Measurements from ENCODE around the gene ACSL5.

Gene ACSL5

GRCh38 chr10:112407696-112408095, 33.8 kb downstream of the ACSL5 start:
- H3K4me2 ChIP-seq (ENCODE audit: low read length), result no peak overlapping the region
- H3K79me2 ChIP-seq (ENCODE audit: low read length), result no peaks in the 10 kb centered on the region
- H3K27me3 ChIP-seq (ENCODE audit: low read depth, low read length), result no peaks in the 10 kb centered on the region
- no peaks in the 10 kb centered on the region for H3K9me3 ChIP-seq (ENCODE audit: insufficient read depth, low read length)
- no peak overlapping the region for H3K27ac ChIP-seq (ENCODE audit: low read length)
- TF ChIP-seq CTCF (IDR thresholded peaks at IDR 0.05; ENCODE audit: low read depth, low read length), result no peak
- TF ChIP-seq EZH2phosphoT487 (IDR thresholded peaks at IDR 0.05; ENCODE audit: low read depth), result no peak
- no peaks in the 10 kb centered on the region for H3K4me1 ChIP-seq (ENCODE audit: low read length)
- H3K9ac ChIP-seq (ENCODE audit: low read length), result no peak overlapping the region
- no peak overlapping the region for H3K4me3 ChIP-seq (ENCODE audit: low read length)
- H2AFZ ChIP-seq (ENCODE audit: low read depth, low read length), result no peak overlapping the region
- H4K20me1 ChIP-seq (ENCODE audit: insufficient read depth, low read length), result no peaks in the 10 kb centered on the region
- H3K36me3 ChIP-seq (replicated peaks; ENCODE audit: low read depth, low read length), result peaks cover 16% of the 10 kb centered on the region

DNA sequence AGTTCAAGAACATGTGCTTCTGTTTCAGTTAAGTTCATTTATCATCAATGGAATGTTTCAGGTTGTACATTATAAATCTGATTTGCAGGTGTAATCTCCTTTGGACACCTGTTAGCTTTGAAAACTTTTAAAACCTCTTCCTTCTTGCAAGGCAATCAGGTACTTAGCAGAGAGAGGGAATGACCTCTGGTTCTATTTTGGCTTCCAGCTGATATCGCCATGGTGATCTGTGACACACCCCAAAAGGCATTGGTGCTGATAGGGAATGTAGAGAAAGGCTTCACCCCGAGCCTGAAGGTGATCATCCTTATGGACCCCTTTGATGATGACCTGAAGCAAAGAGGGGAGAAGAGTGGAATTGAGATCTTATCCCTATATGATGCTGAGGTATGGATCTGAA, 35.4 kb downstream of the ACSL5 start:
- Histone ChIP-seq H3K9ac (ENCODE audit: low read length) (no peak overlapping the region), H3K79me2 (ENCODE audit: low read length) (no peaks in the 10 kb centered on the region), H3K4me3 (ENCODE audit: low read length) (no peak overlapping the region), H3K4me2 (ENCODE audit: low read length) (no peak overlapping the region), H3K27me3 (ENCODE audit: low read depth, low read length) (no peaks in the 10 kb centered on the region), H4K20me1 (ENCODE audit: insufficient read depth, low read length) (no peaks in the 10 kb centered on the region), H3K9me3 (ENCODE audit: insufficient read depth, low read length) (no peaks in the 10 kb centered on the region), H3K27ac (ENCODE audit: low read length) (no peak overlapping the region), H2AFZ (ENCODE audit: low read depth, low read length) (no peak overlapping the region), H3K36me3 (replicated peaks; ENCODE audit: low read depth, low read length) (peaks cover 14% of the 10 kb centered on the region), H3K4me1 (ENCODE audit: low read length) (no peaks in the 10 kb centered on the region)
- TF ChIP-seq EZH2phosphoT487 (IDR thresholded peaks at IDR 0.05; ENCODE audit: low read depth) (no peak), CTCF (IDR thresholded peaks at IDR 0.05; ENCODE audit: low read depth, low read length) (no peak)

GRCh38 chr10:112409755-112410154, 35.8 kb downstream of the ACSL5 start:
- TF ChIP-seq CTCF (IDR thresholded peaks at IDR 0.05; ENCODE audit: low read depth, low read length) (no peak), EZH2phosphoT487 (IDR thresholded peaks at IDR 0.05; ENCODE audit: low read depth) (no peak)
- no peak overlapping the region for H3K9ac ChIP-seq (ENCODE audit: low read length)
- no peaks in the 10 kb centered on the region for H3K27me3 ChIP-seq (ENCODE audit: low read depth, low read length)
- no peak overlapping the region for H3K4me3 ChIP-seq (ENCODE audit: low read length)
- no peaks in the 10 kb centered on the region for H4K20me1 ChIP-seq (ENCODE audit: insufficient read depth, low read length)
- no peaks in the 10 kb centered on the region for H3K9me3 ChIP-seq (ENCODE audit: insufficient read depth, low read length)
- no peak overlapping the region for H3K4me2 ChIP-seq (ENCODE audit: low read length)
- H3K79me2 ChIP-seq (ENCODE audit: low read length), result no peaks in the 10 kb centered on the region
- no peaks in the 10 kb centered on the region for H3K4me1 ChIP-seq (ENCODE audit: low read length)
- peaks cover 10% of the 10 kb centered on the region for H3K36me3 ChIP-seq (replicated peaks; ENCODE audit: low read depth, low read length)
- no peak overlapping the region for H3K27ac ChIP-seq (ENCODE audit: low read length)
- H2AFZ ChIP-seq (ENCODE audit: low read depth, low read length), result no peak overlapping the region

GRCh38 chr10:112412696-112413095, 38.8 kb downstream of the ACSL5 start:
- H3K4me1 ChIP-seq (ENCODE audit: low read length), result no peaks in the 10 kb centered on the region
- TF ChIP-seq CTCF (IDR thresholded peaks at IDR 0.05; ENCODE audit: low read depth, low read length), result no peak
- H3K4me2 ChIP-seq (ENCODE audit: low read length), result no peak overlapping the region
- H3K9ac ChIP-seq (ENCODE audit: low read length), result no peak overlapping the region
- no peak overlapping the region for H3K27ac ChIP-seq (ENCODE audit: low read length)
- H3K9me3 ChIP-seq (ENCODE audit: insufficient read depth, low read length), result no peaks in the 10 kb centered on the region
- H2AFZ ChIP-seq (ENCODE audit: low read depth, low read length), result no peak overlapping the region
- H4K20me1 ChIP-seq (ENCODE audit: insufficient read depth, low read length), result no peaks in the 10 kb centered on the region
- H3K79me2 ChIP-seq (ENCODE audit: low read length), result no peaks in the 10 kb centered on the region
- no peaks in the 10 kb centered on the region for H3K27me3 ChIP-seq (ENCODE audit: low read depth, low read length)
- H3K36me3 ChIP-seq (replicated peaks; ENCODE audit: low read depth, low read length), result peaks cover 6% of the 10 kb centered on the region
- no peak overlapping the region for H3K4me3 ChIP-seq (ENCODE audit: low read length)

All from OCI-LY3 (cell line).